SK-N-MC (cell line): ENCODE measurements around the gene ZNF618.

Source experiments
- EZH2 ChIP-seq: fragments of 200-600 bp; sonication (generic); IDR thresholded peaks from one replicate; pipeline ENCODE4 v1.6.1; 2017; ENCODE audit warnings: antibody characterized with exemption
- POLR2AphosphoS5 ChIP-seq: IDR thresholded peaks from 2 replicates; pipeline ENCODE4 v1.6.1; 2012; ENCODE audit warnings: mild to moderate bottlenecking, low read depth, low read length, borderline replicate concordance

- TF ChIP-seq EZH2 (no peak), POLR2AphosphoS5 (no peak)
These were observed 135.2 kb downstream of the ZNF618 start for GRCh38 chr9:114011313-114011712.
